GM23248 (cell line): ENCODE data around the gene BLOC1S3. TPM values are rescaled to one million over a fixed set of nuclear protein-coding genes. Genes with fewer than 3 reads are reported as not detected.
A peak's percentile ranks its signal among the peaks of the same experiment; 100 is the strongest.

Source experiments
- DNase-seq: peaks from one replicate; pipeline ENCODE4 v3.0.0-alpha.2; 2015
- H2AFZ ChIP-seq: fragments of 200-600 bp; sonication (generic); 2 replicates; pipeline ENCODE4 v1.6.1; 2016; ENCODE audit warnings: antibody characterized with exemption
- H3F3A ChIP-seq: fragments of 200-600 bp; sonication (generic); 2 replicates; pipeline ENCODE4 v1.6.1; 2016; ENCODE audit warnings: mild to moderate bottlenecking, antibody characterized with exemption, mixed run types; ENCODE audit not compliant: insufficient read depth
- H3K27ac ChIP-seq: fragments of 200-600 bp; sonication (generic); 2 replicates; pipeline ENCODE4 v1.5.1; 2016; ENCODE audit warnings: mild to moderate bottlenecking
- H3K27me3 ChIP-seq: fragments of 200-600 bp; sonication (generic); replicated peaks from 2 replicates; pipeline ENCODE4 v1.6.1; 2016; ENCODE audit warnings: mild to moderate bottlenecking; ENCODE audit not compliant: insufficient read depth
- H3K36me3 ChIP-seq: fragments of 200-600 bp; sonication (generic); 2 replicates; pipeline ENCODE4 v1.6.1; 2016; ENCODE audit warnings: low read depth, mild to moderate bottlenecking
- H3K4me1 ChIP-seq: fragments of 200-600 bp; sonication (generic); 2 replicates; pipeline ENCODE4 v1.6.1; 2016; ENCODE audit warnings: mild to moderate bottlenecking; ENCODE audit not compliant: insufficient read depth
- H3K4me2 ChIP-seq: fragments of 200-600 bp; sonication (generic); one replicate; pipeline ENCODE4 v1.6.1; 2016; ENCODE audit warnings: mild to moderate bottlenecking; ENCODE audit not compliant: unreplicated experiment
- H3K4me3 ChIP-seq: fragments of 200-600 bp; sonication (generic); 2 replicates; pipeline ENCODE4 v1.5.1; 2016; ENCODE audit warnings: mild to moderate bottlenecking
- H3K79me2 ChIP-seq: fragments of 200-600 bp; sonication (generic); 2 replicates; pipeline ENCODE4 v1.6.1; 2016; ENCODE audit warnings: mild to moderate bottlenecking; ENCODE audit not compliant: insufficient read depth
- H3K9ac ChIP-seq: fragments of 200-600 bp; sonication (generic); 2 replicates; pipeline ENCODE4 v1.6.1; 2016; ENCODE audit warnings: mild to moderate bottlenecking
- H3K9me2 ChIP-seq: fragments of 200-600 bp; sonication (generic); 2 replicates; pipeline ENCODE4 v1.6.1; 2016; ENCODE audit warnings: mixed run types, mild to moderate bottlenecking, moderate library complexity; ENCODE audit not compliant: insufficient read depth
- H3K9me3 ChIP-seq: fragments of 200-600 bp; sonication (generic); one replicate; pipeline ENCODE4 v1.6.1; 2017; ENCODE audit warnings: low read depth
- H4K20me1 ChIP-seq: fragments of 200-600 bp; sonication (generic); 2 replicates; pipeline ENCODE4 v1.6.0; 2016; ENCODE audit not compliant: insufficient read depth
- EZH2 ChIP-seq: fragments of 200-600 bp; sonication (generic); IDR thresholded peaks from 2 replicates; pipeline ENCODE4 v1.6.1; 2018; ENCODE audit warnings: antibody characterized with exemption, mild to moderate bottlenecking; ENCODE audit not compliant: insufficient read depth, poor library complexity, severe bottlenecking
- EZH2phosphoT487 ChIP-seq: fragments of 200-600 bp; sonication (generic); IDR thresholded peaks from 2 replicates; pipeline ENCODE4 v1.6.1; 2018; ENCODE audit warnings: antibody characterized with exemption, moderate library complexity, mild to moderate bottlenecking, low read depth; ENCODE audit not compliant: insufficient read depth
- WGBS, 2 experiments: methylation state at CpG; one replicate each; pipeline ENCODE4 v1.1.6; 2015 to 2017; ENCODE audit warnings: low lambda C conversion rate in 2 of 2, low coverage in 1 of 2; ENCODE audit errors: missing lambda C conversion rate in 2 of 2; 5-methylcytosine and 5-hydroxymethylcytosine counted together
- in situ Hi-C: fragments of 300-500 bp; cut with MboI; formaldehyde crosslinking; loops from 2 replicates; pipeline ENCODE4 v1.15.0; 2020
- polyA plus RNA-seq: library from polyadenylated mRNA; unstranded; fragments of >200 nt; fragmentation: Nextera tagmentation; extraction: Ambion mirVana; gene quantifications from 2 replicates; pipeline ENCODE4 v1.2.1, GENCODE V29; 2016
- total RNA-seq: library from RNA; depleted of rRNA; stranded (reverse); fragments of >200 nt; shearing (Covaris generic); gene quantifications from 2 replicates; pipeline ENCODE4 v1.2.3, GENCODE V29; 2014

Gene BLOC1S3
- total and polyA plus RNA-seq, 2 experiments from 2014 or later = 4.3 to 7.2 TPM

GRCh38 chr19:45211751-45212381 lies 33.3 kb downstream of the BLOC1S3 start:
- WGBS, 2 experiments = 48 to 57% methylated on average over 11 to 17 of the region's 17 CpGs
- H3K36me3 ChIP-seq = no peaks in the 10 kb centered on the region
- H3K4me3 ChIP-seq = no peak overlapping the region
- no peak for TF ChIP-seq EZH2
- H3K9ac ChIP-seq = no peak overlapping the region
- no peak overlapping the region for H3K4me2 ChIP-seq
- in situ Hi-C loops = no loop called here
- no peak overlapping the region for H3K27ac ChIP-seq
- H3F3A ChIP-seq = no peaks in the 10 kb centered on the region
- H3K27me3 ChIP-seq = peaks cover 20% of the 10 kb centered on the region
- no peaks in the 10 kb centered on the region for H3K4me1 ChIP-seq
- H3K9me3 ChIP-seq = no peaks in the 10 kb centered on the region
- H2AFZ ChIP-seq = no peak overlapping the region
- H3K9me2 ChIP-seq = no peaks in the 10 kb centered on the region
- no peaks in the 10 kb centered on the region for H3K79me2 ChIP-seq
- DNase-seq = no peak
- H4K20me1 ChIP-seq = no peaks in the 10 kb centered on the region

GRCh38 chr19:45213031-45213430 lies 34.4 kb downstream of the BLOC1S3 start:
- Histone ChIP-seq H4K20me1 (no peaks in the 10 kb centered on the region), H3K27me3 (peaks cover 30% of the 10 kb centered on the region), H2AFZ (no peak overlapping the region), H3K36me3 (no peaks in the 10 kb centered on the region), H3K4me2 (no peak overlapping the region), H3K4me3 (no peak overlapping the region), H3K9me2 (no peaks in the 10 kb centered on the region), H3K4me1 (no peaks in the 10 kb centered on the region), H3K79me2 (no peaks in the 10 kb centered on the region), H3F3A (no peaks in the 10 kb centered on the region), H3K9ac (no peak overlapping the region), H3K9me3 (no peaks in the 10 kb centered on the region), H3K27ac (no peak overlapping the region)
- DNase-seq = no peak
- TF ChIP-seq EZH2 (no peak), EZH2phosphoT487 (no peak)
- 83 to 92% methylated on average over 9 to 23 of the region's 23 CpGs for WGBS, 2 experiments
- in situ Hi-C loops = no loop called here

- no peak for DNase-seq
- no peak for TF ChIP-seq EZH2phosphoT487
- no peak for TF ChIP-seq EZH2
- H3F3A ChIP-seq = no peaks in the 10 kb centered on the region
- H3K9ac ChIP-seq = no peak overlapping the region
- H3K4me2 ChIP-seq = no peak overlapping the region
- no peaks in the 10 kb centered on the region for H3K79me2 ChIP-seq
- peaks cover 43% of the 10 kb centered on the region for H3K27me3 ChIP-seq
- WGBS, 2 experiments = 29 to 31% methylated on average over 34 of the region's 35 CpGs
- no peak overlapping the region for H3K4me3 ChIP-seq
- H3K9me2 ChIP-seq = no peaks in the 10 kb centered on the region
- H3K4me1 ChIP-seq = no peaks in the 10 kb centered on the region
- H3K27ac ChIP-seq = no peak overlapping the region
- no peaks in the 10 kb centered on the region for H3K36me3 ChIP-seq
- in situ Hi-C loops = no loop called here
- H2AFZ ChIP-seq = no peak overlapping the region
- H4K20me1 ChIP-seq = no peaks in the 10 kb centered on the region
- no peaks in the 10 kb centered on the region for H3K9me3 ChIP-seq
Observed at GRCh38 chr19:45215391-45216191, 37.0 kb downstream of the BLOC1S3 start.

- Histone ChIP-seq H3K36me3 (no peaks in the 10 kb centered on the region), H2AFZ (no peak overlapping the region), H3K9ac (no peak overlapping the region), H3K4me2 (no peak overlapping the region), H3K27ac (no peak overlapping the region), H4K20me1 (no peaks in the 10 kb centered on the region), H3K27me3 (peaks cover 43% of the 10 kb centered on the region), H3K4me3 (no peak overlapping the region), H3K79me2 (no peaks in the 10 kb centered on the region), H3K9me3 (no peaks in the 10 kb centered on the region), H3K9me2 (no peaks in the 10 kb centered on the region), H3K4me1 (no peaks in the 10 kb centered on the region), H3F3A (no peaks in the 10 kb centered on the region)
- no peak for DNase-seq
- WGBS, 2 experiments = 55 to 59% methylated on average over 6 of the region's 6 CpGs
- in situ Hi-C loops = no loop called here
- TF ChIP-seq EZH2phosphoT487 = no peak
- TF ChIP-seq EZH2 = peak; percentile 87
Observed at GRCh38 chr19:45216667-45217066, 38.1 kb downstream of the BLOC1S3 start.
